GM19463 (cell line): ENCODE results near the gene SSNA1.

Source experiments
- ATAC-seq: cut with Tn5 transposase; IDR thresholded peaks from one replicate; pipeline ENCODE4 v1.9.1; 2021; ENCODE audit warnings: mild to moderate bottlenecking, moderate library complexity; ENCODE audit not compliant: unreplicated experiment

The SSNA1 gene

GRCh38 chr9:137167277-137167746 lies 21.2 kb upstream of the SSNA1 start:
- no peak for ATAC-seq

DNA sequence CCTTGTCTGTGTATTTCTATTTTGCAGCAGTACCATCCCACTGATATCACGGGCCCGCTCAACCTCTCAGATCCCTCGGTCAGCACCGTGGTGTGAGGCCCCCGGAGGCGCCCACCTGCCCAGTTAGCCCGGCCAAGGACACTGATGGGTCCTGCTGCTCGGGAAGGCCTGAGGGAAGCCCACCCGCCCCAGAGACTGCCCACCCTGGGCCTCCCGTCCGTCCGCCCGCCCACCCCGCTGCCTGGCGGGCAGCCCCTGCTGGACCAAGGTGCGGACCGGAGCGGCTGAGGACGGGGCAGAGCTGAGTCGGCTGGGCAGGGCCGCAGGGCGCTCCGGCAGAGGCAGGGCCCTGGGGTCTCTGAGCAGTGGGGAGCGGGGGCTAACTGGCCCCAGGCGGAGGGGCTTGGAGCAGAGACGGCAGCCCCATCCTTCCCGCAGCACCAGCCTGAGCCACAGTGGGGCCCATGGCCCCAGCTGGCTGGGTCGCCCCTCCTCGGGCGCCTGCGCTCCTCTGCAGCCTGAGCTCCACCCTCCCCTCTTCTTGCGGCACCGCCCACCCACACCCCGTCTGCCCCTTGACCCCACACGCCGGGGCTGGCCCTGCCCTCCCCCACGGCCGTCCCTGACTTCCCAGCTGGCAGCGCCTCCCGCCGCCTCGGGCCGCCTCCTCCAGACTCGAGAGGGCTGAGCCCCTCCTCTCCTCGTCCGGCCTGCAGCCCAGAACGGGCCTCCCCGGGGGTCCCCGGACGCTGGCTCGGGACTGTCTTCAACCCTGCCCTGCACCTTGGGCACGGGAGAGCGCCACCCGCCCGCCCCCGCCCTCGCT lies 20.5 kb upstream of the SSNA1 start:
- peak; percentile 34 for ATAC-seq

DNA sequence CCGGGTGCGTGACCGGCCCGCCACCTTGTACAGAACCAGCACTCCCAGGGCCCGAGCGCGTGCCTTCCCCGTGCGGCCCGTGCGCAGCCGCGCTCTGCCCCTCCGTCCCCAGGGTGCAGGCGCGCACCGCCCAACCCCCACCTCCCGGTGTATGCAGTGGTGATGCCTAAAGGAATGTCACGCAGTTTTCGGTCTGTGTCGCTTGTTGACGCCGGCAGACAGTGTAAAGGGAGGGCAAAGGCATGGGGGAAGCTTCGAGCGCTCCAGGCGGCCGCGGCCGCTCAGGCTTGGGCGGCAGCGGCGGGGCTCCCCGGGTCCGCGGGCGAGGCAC lies 19.9 kb upstream of the SSNA1 start:
- ATAC-seq = peak; percentile 7

DNA sequence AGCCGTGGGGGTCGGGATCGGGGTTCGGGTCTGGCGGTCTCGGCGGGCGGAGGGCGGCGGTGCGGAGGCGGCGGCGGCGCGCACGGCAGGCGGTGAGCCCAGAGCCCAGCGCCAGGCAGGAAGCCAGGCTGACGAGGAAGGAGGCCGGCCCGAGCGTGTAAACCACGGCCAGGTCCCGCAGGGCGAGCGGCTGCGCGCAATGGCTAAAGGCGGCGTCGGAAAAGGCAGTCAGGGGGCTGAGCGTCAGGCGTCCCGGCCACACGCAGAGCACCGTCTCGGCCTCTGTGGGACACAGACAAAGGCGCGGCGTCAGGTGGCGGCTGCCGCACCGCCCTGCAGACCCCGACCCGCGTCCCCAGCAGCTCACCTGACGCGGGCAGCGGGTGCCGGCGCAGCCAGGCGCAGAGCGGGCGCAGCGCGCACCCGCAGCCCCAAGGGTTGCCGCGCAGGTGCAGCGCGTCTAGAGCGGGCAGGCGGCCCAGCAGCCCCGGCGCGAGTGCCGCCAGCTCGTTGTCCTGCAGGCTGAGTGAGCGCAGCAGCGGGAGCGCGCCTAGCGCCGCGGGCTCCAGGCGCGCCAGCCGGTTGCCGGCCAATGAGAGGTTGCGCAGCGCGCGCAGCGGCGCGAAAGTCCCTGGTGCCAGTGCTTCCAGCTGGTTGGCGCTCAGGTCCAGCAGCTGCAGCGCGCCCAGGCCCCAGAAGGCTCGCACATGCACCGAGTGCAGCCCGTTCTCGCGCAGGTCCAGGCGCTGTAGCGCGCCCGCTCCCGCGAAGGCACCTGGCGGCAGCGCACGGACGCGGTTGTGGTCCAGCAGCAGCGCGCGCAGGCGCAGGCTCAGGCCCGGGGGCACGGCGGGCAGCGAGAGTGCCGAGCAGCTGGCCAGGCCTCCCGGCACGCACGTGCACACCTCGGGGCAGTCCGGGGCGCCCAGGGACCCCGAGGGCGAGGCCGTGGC lies 19.3 kb upstream of the SSNA1 start:
- no peak for ATAC-seq

GRCh38 chr9:137169896-137170358 lies 18.5 kb upstream of the SSNA1 start, which contains the start of gene LRRC26:
LRRC26 (minus strand) TSS chr9:137170051; CDS start chr9:137169943, 108 bp downstream.
- ATAC-seq = no peak

DNA sequence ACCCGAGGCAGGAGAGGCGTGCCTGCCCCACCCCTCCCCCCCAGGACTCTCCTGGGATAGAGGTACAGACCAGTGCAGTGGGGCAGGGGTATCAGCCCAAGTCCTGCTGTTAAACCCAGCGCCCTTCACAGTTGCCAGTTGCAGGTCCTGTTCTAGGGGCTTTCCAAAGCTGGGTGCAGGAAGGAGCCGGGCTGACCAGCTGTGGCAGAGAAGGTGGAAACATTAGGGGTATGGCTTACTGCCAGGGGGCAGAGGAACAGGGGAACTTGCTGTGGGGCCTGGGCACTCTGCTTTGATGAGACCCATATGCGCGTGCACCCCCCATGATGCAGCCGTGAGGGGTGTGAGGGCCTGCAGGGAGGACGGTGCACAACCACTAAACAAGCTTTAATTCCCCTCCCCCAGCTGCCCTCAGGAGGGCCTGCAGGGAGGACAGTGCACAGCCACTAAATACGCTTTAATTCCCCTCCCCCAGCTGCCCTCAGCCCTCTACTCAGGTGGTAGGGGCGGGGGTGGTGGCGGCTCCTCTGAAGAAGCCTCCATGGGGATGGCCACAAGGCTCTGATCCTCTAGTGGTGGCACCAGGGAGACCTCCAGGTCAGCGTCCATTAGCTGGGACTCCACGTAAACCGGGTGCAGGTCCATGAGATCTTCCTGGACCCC lies 17.9 kb upstream of the SSNA1 start:
- no peak for ATAC-seq

- ATAC-seq = no peak
These were observed 17.2 kb upstream of the SSNA1 start for GRCh38 chr9:137171149-137171900.

- ATAC-seq = no peak
These were observed 15.3 kb upstream of the SSNA1 start for GRCh38 chr9:137172901-137173795.

GRCh38 chr9:137173796-137174664 lies 14.4 kb upstream of the SSNA1 start:
- no peak for ATAC-seq

DNA sequence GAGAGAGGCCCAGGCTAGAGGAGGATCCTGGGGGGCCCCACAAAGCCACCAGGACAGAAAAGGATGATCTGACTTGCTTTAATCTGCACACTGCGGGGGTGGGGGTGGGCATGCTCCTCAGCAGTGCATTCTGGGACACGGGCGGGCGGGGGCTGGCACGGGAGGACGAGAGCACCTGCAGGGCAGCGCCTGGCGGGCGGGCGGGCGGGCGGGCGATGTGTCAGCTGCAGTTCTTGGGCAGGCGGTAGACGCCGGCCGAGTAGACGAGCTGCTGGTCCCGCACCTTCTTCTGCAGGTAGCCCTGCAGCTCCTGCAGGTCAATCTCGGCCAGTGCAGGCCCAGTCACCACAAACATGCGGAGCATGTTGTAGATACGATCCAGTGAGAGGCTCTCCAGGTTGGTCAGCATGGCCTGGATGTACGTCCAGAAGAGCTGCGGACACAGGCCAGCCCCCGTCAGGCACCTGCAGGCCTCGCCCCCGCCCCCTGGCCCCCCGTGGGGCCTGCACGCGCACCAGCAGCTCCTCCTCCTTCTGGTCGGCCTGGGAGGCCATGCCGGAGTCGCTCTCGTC lies 13.7 kb upstream of the SSNA1 start:
- no peak for ATAC-seq

GRCh38 chr9:137175345-137175961 lies 13.0 kb upstream of the SSNA1 start:
- ATAC-seq = no peak

DNA sequence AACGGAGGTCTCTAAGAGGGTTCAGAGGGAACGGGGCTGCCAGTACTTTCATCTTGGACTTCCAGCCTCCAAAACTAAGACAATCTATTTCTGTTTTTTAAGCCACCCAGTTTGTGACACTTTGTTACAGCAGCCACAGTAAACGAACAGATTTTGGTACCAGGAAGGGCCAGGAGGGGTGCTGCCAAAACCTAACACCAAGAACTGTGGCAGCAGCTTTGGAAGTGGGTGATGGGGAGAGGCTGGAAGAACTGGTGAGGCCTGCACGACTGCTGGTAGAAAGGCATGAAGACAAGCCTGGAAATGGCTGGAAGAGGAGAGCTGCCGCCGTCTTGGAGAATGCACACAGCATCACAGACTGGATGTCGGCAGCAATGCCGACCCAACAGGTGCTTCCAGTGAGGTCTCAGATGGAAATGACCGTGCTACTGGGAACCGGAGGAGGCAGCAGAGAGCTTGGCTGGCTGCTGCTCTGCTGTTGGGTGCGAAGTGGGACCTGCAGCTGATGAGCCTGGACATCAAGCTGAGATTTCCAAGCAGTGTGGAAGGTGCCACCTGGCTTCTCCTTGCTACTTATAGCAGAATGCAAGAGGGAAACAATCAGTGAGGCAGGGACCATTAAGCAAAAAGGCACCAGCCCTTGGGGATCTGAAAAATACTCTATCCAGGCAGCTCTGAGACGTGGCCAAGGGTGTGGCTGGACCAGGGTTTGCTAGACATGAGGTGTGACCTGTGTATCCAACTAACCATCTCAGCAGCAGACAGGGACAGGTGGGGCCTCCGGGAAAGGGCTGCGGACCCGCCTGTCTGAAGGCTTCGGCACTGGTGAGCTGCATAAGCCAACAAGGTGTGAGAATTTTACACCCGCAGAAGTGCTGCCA lies 11.9 kb upstream of the SSNA1 start:
- ATAC-seq = no peak

DNA sequence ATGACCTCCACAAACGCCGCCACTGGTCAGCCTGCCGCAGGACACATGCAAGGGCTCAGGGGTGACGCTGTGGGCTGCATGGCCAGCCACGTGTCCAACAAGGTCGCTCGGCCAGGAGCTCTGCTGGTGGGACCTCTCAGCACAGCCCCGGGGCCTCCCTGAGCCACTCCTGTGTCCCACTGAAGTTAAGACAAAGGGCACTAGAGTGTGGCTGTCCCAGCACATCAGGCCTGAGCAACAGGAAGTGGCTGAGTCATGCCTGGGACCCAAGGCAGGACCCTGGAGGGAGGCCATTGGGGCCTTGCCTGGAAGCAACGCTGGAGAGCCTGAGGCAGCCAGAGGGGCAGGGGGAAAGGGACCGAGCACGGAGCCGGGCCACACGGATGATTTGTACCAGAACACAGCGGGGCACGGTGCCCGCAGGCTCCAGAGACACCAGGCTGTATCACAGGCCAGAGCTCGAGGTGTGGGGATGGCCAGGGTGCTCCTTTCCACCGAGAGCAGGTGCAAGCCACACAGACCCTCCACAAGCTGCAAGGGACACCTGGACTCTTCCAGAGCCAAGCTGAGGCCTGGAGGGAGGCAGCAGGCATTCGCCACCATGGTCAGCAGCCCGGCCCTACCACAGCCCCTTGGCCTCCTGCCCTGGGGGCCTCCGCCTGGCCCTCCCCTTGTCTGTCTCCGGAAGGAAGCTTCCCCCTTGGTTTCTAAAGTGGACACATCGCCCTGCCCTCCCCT lies 10.1 kb upstream of the SSNA1 start:
- no peak for ATAC-seq

- no peak for ATAC-seq
These were observed 9.4 kb upstream of the SSNA1 start for GRCh38 chr9:137178939-137179630.

GRCh38 chr9:137179761-137180160 lies 8.7 kb upstream of the SSNA1 start:
- ATAC-seq = no peak
